Activated CD8-positive, alpha-beta T cell treated with anti-CD3 and anti-CD28 coated beads, Interleukin-2, amount 10 ng/mL, durations not matched to agents 7 days and 5 days (primary cell): ENCODE data around the gene ZNF511. TPM values are rescaled to one million over a fixed set of nuclear protein-coding genes. Genes with fewer than 3 reads are reported as not detected.
"Not testable (repeated sequence)": the region's sequence is repeated elsewhere in the genome, so short reads cannot be mapped to it uniquely, and the experiment has no call there.

ENCODE experiments used
- ATAC-seq: fragments of 150-1000 bp; cut with Tn5 transposase; one replicate; pipeline ENCODE4 v1.10.0; 2021; ENCODE audit warnings: moderate library complexity
- CTCF ChIA-PET: fragments of 350-600 bp; sonication (Branson Sonifier 250); formaldehyde crosslinking; loops from one replicate; lab custom pipeline; 2021; ENCODE audit warnings: antibody characterized with exemption; lab: Charles Lee
- POLR2A ChIA-PET: fragments of 350-600 bp; sonication (Branson Sonifier 250); formaldehyde crosslinking; loops from one replicate; lab custom pipeline; 2021; ENCODE audit warnings: antibody characterized with exemption; lab: Charles Lee
- DNase-seq: peaks from one replicate; pipeline ENCODE4 v3.0.0-alpha.2; 2020
- H3K27ac Mint-ChIP-seq: one replicate; pipeline ENCODE4 v1.8.0; 2021; ENCODE audit warnings: mild to moderate bottlenecking, mixed read lengths
- H3K27me3 Mint-ChIP-seq: one replicate; pipeline ENCODE4 v1.8.0; 2021; ENCODE audit warnings: low read depth, mixed read lengths
- H3K36me3 Mint-ChIP-seq: one replicate; pipeline ENCODE4 v1.8.0; 2021; ENCODE audit warnings: low read depth, mixed read lengths
- H3K4me1 Mint-ChIP-seq: one replicate; pipeline ENCODE4 v1.8.0; 2021; ENCODE audit warnings: low read depth, mixed read lengths
- H3K4me3 Mint-ChIP-seq: one replicate; pipeline ENCODE4 v1.8.0; 2021; ENCODE audit warnings: mild to moderate bottlenecking, mixed read lengths
- H3K9me3 Mint-ChIP-seq: one replicate; pipeline ENCODE4 v1.8.0; 2022; ENCODE audit warnings: mixed read lengths; ENCODE audit not compliant: insufficient read depth
- total RNA-seq, 2 experiments: library from RNA; stranded (reverse); gene quantifications; one replicate each; pipeline ENCODE4 v1.2.3, GENCODE V29; 2021

The ZNF511 gene
- total RNA-seq, 2 experiments from 2014 or later = 61.4 to 62.6 TPM

DNA sequence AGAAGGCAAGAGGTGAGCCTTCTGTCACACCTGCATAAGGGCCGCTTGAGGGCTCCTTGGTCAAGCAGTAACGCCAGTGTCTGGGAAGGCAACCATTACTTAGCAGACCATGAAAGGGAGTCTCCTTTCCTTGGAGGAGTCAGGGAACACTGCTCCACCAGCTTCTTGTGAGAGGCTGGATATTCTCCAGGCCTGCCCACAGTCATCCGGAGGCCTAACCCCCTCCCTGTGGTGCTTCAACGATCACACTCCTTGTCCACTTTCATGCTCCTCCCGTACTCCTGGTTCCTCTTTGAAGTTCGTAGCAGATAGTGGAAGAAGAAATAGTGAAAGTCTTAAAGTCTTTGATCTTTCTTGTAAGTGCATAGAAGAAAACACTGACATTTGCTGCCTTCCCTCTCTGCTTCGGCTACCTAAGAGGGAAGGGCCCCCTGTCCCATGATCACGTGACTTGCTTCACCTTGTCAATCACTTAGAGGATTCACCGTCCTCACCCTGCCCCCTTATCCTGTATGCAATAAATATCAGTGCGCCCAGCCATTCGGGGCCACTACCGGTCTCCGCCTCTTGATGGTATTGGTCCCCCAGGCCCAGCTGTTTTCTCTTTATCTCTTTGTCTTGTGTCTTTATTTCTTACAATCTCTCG lies 13.5 kb downstream of the ZNF511 start:
- H3K36me3 Mint-ChIP-seq, H3K4me1 Mint-ChIP-seq, ATAC-seq, DNase-seq, POLR2A ChIA-PET, H3K4me3 Mint-ChIP-seq, H3K27ac Mint-ChIP-seq, H3K9me3 Mint-ChIP-seq: not testable (repeated sequence)
- peaks cover 28% of the 10 kb centered on the region for H3K27me3 Mint-ChIP-seq
- CTCF ChIA-PET = interaction anchor here (0.8 kb wide), 1 partner anchor 14 kb away, joined by 3 read pairs; no protein-coding TSS in a partner anchor

DNA sequence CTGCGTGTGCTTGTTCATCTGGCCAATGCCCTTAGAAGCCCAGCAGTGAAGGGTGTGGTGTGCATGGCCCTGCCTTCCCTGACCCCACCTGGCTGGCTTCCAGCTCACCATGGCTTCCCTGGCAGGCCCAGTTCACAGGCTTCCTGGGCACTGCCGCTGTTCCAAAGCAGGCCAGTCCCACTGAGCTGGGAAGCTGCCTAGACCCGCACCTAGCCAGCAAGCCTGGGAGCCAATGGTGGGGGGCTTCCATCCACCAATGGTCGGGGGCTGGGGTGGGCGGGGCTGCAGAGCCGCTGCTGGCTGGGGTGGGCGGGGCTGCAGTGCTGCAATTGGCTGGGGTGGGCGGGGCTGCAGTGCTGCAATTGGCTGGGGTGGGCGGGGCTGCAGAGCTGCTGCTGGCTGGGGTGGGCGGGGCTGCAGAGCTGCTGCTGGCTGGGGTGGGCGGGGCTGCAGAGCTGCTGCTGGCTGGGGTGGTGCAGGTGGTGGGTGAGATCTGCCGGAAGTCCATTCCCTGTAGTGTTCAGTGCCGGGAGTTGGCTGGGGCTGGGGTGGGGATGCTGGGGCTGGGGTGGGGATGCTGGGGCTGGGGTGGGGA lies 15.6 kb downstream of the ZNF511 start:
- Mint-ChIP-seq H3K4me1 (peaks cover 6% of the 10 kb centered on the region), H3K9me3 (no peaks in the 10 kb centered on the region), H3K36me3 (no peaks in the 10 kb centered on the region), H3K4me3 (no peak overlapping the region), H3K27me3 (peaks cover 35% of the 10 kb centered on the region), H3K27ac (no peak overlapping the region)
- ChIA-PET CTCF (no interaction called here), POLR2A (no interaction called here)
- ATAC-seq = peak; percentile 72
- DNase-seq = peak; percentile 71

DNA sequence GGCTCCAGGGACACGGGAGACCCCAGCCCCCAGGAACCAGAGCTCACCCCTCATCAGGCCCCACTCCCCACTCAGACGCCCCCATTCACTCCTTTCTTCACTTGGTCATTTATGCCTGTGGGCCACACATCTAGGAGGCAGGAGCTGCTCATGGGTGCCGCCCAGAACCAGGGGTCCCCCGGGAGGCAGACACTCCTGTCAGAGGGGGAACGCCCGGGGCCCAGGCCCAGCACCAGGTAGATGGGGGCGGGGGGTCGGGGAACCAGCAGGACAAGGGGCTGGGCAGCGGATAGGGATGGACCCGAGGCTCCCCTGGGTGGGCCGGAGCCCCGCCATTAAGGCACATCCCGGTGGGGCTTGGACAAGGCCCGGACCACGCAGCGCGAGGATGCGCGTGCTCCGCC lies 16.1 kb downstream of the ZNF511 start:
- Mint-ChIP-seq H3K9me3 (no peaks in the 10 kb centered on the region), H3K27ac (no peak overlapping the region), H3K36me3 (no peaks in the 10 kb centered on the region), H3K27me3 (peaks cover 35% of the 10 kb centered on the region), H3K4me1 (peaks cover 7% of the 10 kb centered on the region), H3K4me3 (no peak overlapping the region)
- ChIA-PET POLR2A (no interaction called here), CTCF (no interaction called here)
- DNase-seq (no peak), ATAC-seq (no peak)

DNA sequence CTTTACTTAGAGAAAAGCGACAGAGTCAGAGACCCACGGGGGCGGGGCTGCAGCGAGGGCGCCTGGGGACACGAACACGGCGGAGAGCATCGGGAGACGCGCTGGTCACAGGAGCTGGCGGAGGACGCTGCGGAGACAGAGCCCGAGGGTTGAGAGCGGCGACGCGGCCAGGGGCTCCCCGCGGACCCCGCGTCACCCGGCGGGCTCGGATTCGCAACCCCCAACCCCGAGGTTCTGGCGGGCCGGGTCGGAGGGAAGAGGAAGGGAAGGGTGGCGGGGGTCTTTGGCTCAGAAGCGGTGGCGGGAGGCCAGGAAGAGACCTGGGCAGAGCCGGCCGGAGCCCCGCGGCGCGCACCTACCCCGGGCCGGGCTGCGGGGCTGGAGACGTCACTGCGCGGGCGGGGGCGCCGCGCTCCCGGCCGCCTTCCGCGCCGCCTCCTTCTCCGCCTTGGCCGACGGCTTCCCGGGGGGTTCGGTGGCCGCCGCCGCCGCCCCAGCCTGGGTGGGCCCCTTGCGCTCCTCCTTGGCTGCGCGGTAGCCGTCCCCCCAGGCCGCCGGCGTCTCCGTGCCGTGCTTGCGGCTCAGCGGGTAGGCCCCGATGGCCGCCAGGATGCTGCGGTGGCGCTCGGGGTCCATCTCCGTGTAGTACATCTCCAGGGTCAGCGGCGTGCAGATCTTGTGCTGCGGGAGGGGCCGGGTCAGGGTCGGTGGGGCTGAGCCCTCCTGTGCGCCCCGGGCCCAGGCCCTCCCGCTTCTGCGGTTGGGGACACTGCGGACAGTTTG lies 16.9 kb downstream of the ZNF511 start:
- no peak for ATAC-seq
- POLR2A ChIA-PET = no interaction called here
- peaks cover 33% of the 10 kb centered on the region for H3K27me3 Mint-ChIP-seq
- no peaks in the 10 kb centered on the region for H3K9me3 Mint-ChIP-seq
- CTCF ChIA-PET = no interaction called here
- peaks cover 10% of the 10 kb centered on the region for H3K4me1 Mint-ChIP-seq
- H3K36me3 Mint-ChIP-seq = no peaks in the 10 kb centered on the region
- H3K27ac Mint-ChIP-seq = no peak overlapping the region
- H3K4me3 Mint-ChIP-seq = no peak overlapping the region
- DNase-seq = no peak

DNA sequence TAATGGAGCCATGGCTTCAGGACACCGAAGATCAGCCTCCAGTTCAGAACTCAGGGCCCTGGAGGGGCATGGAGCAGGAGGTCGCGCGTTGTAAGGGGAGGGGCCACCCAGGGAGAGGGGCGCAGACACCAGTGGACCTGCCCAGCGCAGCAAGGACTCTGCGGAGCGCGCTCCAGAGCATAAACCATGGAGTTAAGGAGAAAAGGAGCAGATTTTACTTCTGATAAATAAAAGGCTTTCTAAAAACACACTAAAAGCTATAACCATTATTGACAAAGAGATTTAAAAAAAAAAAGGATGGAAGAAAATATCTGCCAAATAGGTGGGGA lies 17.5 kb downstream of the ZNF511 start:
- no peak overlapping the region for H3K4me3 Mint-ChIP-seq
- peaks cover 38% of the 10 kb centered on the region for H3K27me3 Mint-ChIP-seq
- H3K36me3 Mint-ChIP-seq = no peaks in the 10 kb centered on the region
- H3K4me1 Mint-ChIP-seq = peaks cover 13% of the 10 kb centered on the region
- DNase-seq (no peak), ATAC-seq (no peak)
- no peaks in the 10 kb centered on the region for H3K9me3 Mint-ChIP-seq
- no peak overlapping the region for H3K27ac Mint-ChIP-seq
- ChIA-PET POLR2A (no interaction called here), CTCF (no interaction called here)

DNA sequence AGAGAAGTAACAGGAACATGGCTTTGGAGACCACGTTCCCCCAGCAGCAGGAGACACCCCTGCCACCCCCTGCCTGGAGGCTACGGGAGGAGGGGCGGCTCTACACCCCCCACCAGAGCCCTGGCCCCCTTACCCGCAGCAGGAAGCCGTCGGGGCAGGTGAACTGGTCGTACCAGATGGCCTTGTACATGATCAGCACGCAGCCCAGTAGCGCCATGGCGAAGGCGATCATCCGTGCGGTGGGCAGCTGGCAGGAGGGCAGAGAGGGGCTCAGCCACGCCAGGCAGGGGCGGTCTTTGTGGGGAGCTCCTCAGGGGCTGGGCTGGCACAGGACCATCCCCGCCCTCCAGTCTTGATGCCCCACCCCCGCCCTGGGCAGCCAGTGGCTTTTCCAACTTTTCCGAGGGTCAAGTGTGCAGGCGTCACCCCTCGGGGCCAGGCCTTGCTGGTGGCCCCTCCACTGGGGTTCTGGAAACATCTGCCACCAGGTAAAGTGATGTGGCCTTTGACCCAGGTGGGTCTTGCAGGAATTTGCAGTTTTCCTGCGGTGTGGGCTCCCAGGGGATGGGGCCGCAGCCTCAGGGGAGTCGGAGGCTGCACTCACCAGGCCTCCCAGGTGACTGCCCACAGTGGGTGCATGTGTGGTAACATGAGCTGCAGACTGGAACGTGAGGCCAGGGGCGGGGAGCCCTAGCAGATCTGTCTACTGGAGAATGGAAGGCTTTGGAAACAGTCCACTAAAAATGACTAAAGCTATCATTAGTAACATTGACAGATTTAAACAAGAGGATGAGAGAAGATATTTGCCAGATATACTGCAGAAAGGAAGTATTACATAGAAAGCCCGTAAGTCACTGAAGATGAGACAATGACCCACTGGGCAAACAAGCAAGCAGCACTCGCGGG lies 18.3 kb downstream of the ZNF511 start:
- ChIA-PET POLR2A (no interaction called here), CTCF (interaction anchor here (0.9 kb wide), 1 partner anchor 112 kb away, joined by 3 read pairs; no protein-coding TSS in a partner anchor)
- Mint-ChIP-seq H3K4me3 (no peak overlapping the region), H3K27me3 (peaks cover 45% of the 10 kb centered on the region), H3K36me3 (no peaks in the 10 kb centered on the region), H3K27ac (no peak overlapping the region), H3K4me1 (peaks cover 13% of the 10 kb centered on the region), H3K9me3 (no peaks in the 10 kb centered on the region)
- no peak for ATAC-seq
- no peak for DNase-seq

DNA sequence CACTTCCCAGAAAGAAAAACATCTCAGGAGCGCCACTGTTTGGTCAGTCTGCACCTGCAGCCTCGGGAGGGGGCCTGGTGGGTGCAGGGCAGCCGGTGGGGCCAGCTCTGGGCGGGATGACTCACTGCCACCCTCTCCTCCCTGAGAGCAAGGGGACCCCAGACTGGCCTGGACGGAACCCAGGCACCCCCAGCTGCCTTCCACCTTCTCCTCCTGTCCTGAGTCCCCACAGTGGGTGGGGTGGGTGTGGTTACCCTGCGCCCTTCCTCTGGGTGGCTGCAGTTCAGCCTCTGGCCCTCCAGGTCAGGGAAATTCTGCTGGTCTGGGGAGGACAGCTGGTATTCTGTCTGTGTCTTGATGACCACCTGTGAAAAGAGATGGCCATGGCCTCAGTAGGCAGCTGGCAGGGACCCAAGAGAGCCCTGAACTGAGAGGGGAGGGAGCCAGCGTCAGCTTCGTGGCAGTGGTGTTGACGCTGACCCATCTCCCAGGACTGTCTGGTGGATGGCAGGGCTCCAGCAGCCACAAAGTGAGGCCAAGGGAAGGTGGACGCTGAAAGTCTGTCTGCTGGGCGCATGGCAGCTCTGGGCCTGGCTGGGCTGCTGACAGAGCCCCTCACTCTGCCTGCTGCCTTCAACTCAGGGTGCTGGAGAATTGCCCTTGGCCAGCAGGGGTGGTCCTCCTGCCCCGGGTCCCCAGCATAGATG lies 19.1 kb downstream of the ZNF511 start:
- no peak overlapping the region for H3K4me3 Mint-ChIP-seq

DNA sequence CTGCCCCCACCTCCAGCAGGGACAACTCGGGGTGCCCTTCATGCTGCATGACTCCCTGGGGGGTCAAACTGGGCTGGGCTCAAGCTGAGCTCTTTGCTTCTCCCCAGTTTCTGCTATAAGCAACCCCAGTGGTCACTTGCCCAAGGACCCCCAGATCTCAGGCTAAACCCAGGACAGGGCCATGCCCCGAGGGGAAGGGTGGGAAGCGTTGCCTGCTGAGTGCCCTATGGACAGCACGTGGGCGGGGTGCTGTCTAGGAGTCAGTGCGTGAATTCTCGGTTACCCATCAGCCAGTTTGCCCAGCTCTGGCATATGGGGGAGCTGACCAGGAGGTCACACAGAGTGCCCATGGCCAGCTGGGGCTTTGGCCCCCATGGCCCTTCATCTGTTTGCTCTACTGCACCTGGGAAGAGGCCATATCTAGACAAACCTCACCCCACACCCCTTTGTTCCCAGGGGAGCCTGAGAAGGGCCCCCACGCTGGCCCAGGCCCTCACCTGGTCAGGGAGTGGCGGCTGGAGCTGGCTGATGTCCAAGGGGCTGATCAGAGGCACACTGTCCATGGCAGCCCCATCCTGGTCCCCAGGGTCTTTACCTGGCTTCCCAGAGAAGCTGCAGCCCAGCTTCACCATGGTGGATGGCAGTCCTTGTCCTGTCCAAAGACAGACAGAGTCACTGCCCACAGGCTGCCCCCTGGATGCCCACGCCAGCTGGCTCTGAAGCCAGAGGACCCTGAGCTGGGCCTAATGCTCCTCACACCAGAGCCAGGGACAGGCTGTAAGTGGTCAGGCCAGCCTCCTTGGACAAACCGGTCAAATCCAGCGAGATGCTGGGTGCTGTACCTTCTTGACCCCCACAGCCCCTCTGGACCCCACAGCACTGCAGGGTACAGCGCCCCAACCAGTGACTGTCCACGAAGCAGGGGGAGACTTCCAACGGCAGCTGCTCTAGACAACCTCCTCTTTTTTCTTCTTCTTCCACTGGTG lies 19.9 kb downstream of the ZNF511 start:
- H3K36me3 Mint-ChIP-seq = no peaks in the 10 kb centered on the region
- ChIA-PET CTCF (interaction anchor here (0.7 to 2.2 kb wide), 29 partner anchors 8 to 270 kb away, joined by 3 to 14 read pairs (median 4); partner anchors contain the start of genes ADAM8, ECHS1 and PRAP1), POLR2A (interaction anchor here (1.3 kb wide), 1 partner anchor 61 kb away, joined by 3 read pairs; no protein-coding TSS in a partner anchor)
- H3K4me1 Mint-ChIP-seq = peaks cover 13% of the 10 kb centered on the region
- H3K27ac Mint-ChIP-seq = no peak overlapping the region
- H3K4me3 Mint-ChIP-seq = no peak overlapping the region
- DNase-seq (no peak), ATAC-seq (no peak)
- H3K9me3 Mint-ChIP-seq = no peaks in the 10 kb centered on the region
- H3K27me3 Mint-ChIP-seq = peaks cover 58% of the 10 kb centered on the region

More for the DNA sequence above, 19.1 kb downstream of the ZNF511 start:
- ChIA-PET CTCF (interaction anchor here (0.9 kb wide), 1 partner anchor 111 kb away, joined by 3 read pairs; no protein-coding TSS in a partner anchor), POLR2A (no interaction called here)
- Mint-ChIP-seq H3K36me3 (no peaks in the 10 kb centered on the region), H3K27me3 (peaks cover 51% of the 10 kb centered on the region), H3K4me1 (peaks cover 13% of the 10 kb centered on the region), H3K9me3 (no peaks in the 10 kb centered on the region), H3K27ac (no peak overlapping the region)
- no peak for DNase-seq
- no peak for ATAC-seq

DNA sequence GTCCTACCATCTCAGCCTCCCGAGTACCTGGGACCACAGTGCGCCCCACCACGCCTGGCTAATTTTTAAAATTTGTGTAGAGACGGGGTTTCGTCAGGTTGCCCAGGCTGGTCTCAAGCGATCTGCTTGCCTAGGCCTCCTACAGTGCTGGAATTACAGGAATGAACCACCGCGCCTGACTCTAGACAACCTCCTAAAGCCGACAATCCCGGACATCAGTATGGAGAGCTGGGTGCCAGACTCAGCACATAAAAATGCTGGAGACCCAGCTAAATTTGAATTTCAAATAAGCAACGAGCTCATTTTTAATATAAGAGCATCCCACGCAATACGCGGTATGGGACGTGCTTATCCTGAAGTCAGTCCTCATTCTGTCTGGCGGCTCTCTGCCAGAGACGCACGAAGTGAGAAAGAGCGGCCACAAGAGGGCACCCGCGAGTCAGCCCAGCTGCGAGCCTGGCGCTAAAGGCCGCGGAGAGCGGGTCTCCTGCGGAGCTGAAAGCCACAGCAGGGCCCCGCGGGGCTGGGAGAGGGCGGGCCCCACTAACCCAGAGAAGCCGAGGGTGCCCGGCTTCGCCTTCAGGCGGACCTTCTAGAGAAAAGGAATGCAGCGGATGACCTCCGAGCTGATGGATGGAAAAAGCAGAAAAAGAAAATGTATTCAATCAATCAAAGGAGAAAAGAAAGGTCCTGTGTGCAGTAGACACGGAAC lies 20.9 kb downstream of the ZNF511 start:
- ChIA-PET CTCF (interaction anchor here (0.7 to 2.2 kb wide), 34 partner anchors 9 to 269 kb away, joined by 3 to 14 read pairs (median 4); partner anchors contain the start of genes ADAM8, ECHS1, FUOM and PRAP1), POLR2A (interaction anchor here (0.8 to 1.3 kb wide), 2 partner anchors 55 to 60 kb away, joined by 3 read pairs; no protein-coding TSS in a partner anchor)
- Mint-ChIP-seq H3K36me3 (no peaks in the 10 kb centered on the region), H3K9me3 (no peaks in the 10 kb centered on the region), H3K27me3 (peaks cover 61% of the 10 kb centered on the region), H3K4me3 (peak overlapping the region; percentile 36), H3K27ac (no peak overlapping the region), H3K4me1 (peaks cover 14% of the 10 kb centered on the region)
- ATAC-seq (peak; percentile 89), DNase-seq (peak; percentile 88)
